HepG2 (cell line): Measurements from ENCODE around the gene AGMO. TPM values are rescaled to one million over a fixed set of nuclear protein-coding genes. Genes with fewer than 3 reads are reported as not detected.
A peak's percentile ranks its signal among the peaks of the same experiment; 100 is the strongest.

Experiments used
- ATAC-seq: fragments of 200-7000 bp; cut with Tn5 transposase; 3 replicates; pipeline ENCODE4 v1.9.1; 2020; ENCODE audit warnings: mild to moderate bottlenecking, moderate library complexity
- BruUV-seq: library from RNA; stranded (reverse); fragments of 400-500 nt; replicated peaks from 2 replicates; lab custom pipeline; 2021; lab: Mats Ljungman, UMichigan
- CTCF ChIA-PET: fragments of 300-600 bp; formaldehyde crosslinking; extraction: SDS; loops from one replicate; lab custom pipeline; 2021; ENCODE audit warnings: low total read pairs, inconsistent platforms, low intra/inter-chr PET ratio; lab: Yijun Ruan, JAX
- POLR2A ChIA-PET: fragments of 350-600 bp; sonication (Branson Sonifier 250); formaldehyde crosslinking; loops from one replicate; lab custom pipeline; 2020; ENCODE audit warnings: antibody characterized with exemption, inconsistent platforms; lab: Yijun Ruan, JAX
- DNase-seq: peaks from one replicate; pipeline ENCODE4 v3.0.0-alpha.2; 2015; ENCODE audit warnings: low spot score
- FAIRE-seq: peaks from 3 replicates; lab custom pipeline; 2011; peaks lifted over from hg19 to GRCh38; lab: Jason Lieb, UNC
- H2AFZ ChIP-seq: one replicate; pipeline ENCODE4 v1.6.1; 2011; ENCODE audit warnings: low read length, inconsistent platforms
- H3K27ac ChIP-seq: fragments of 300-600 bp; 3 replicates; pipeline ENCODE4 v1.8.0; 2011; ENCODE audit warnings: mixed run types, mild to moderate bottlenecking, mixed read lengths, low read length, inconsistent platforms; ENCODE audit not compliant: insufficient read depth; ENCODE audit errors: extremely low read length
- H3K27me3 ChIP-seq, 2 experiments: fragments of 200-600 bp in 1 of 2; 2 replicates in 1 of 2; 3 replicates in 1 of 2; pipeline versions ENCODE4 v1.6.0 to v1.8.0; 2011; ENCODE audit warnings: low read length in 2 of 2, mild to moderate bottlenecking in 2 of 2, moderate library complexity in 2 of 2, inconsistent platforms in 1 of 2; ENCODE audit not compliant: insufficient read depth in 2 of 2, control insufficient read depth in 1 of 2
- H3K36me3 ChIP-seq, 2 experiments: fragments of 200-600 bp in 1 of 2; replicated peaks in 1 of 2; 2 replicates in 1 of 2; 3 replicates in 1 of 2; pipeline versions ENCODE4 v1.5.1 to v1.8.0; 2011; ENCODE audit warnings: low read length in 2 of 2, inconsistent platforms in 1 of 2; ENCODE audit not compliant: insufficient read depth in 2 of 2, control insufficient read depth in 1 of 2
- H3K4me1 ChIP-seq: 2 replicates; pipeline ENCODE4 v1.5.1; 2012; ENCODE audit warnings: low read length, inconsistent platforms; ENCODE audit not compliant: insufficient read depth
- H3K4me2 ChIP-seq: 2 replicates; pipeline ENCODE4 v1.6.0; 2011; ENCODE audit warnings: low read depth, low read length, inconsistent platforms
- H3K4me3 ChIP-seq, 3 experiments: fragments of 200-600 bp in 1 of 3; sonication (generic), shearing (Covaris generic) in 1 of 3; replicated peaks in 1 of 3; 2 replicates each; pipeline ENCODE4 v1.5.1; 2011 to 2016; ENCODE audit warnings: low read length in 3 of 3, inconsistent platforms in 2 of 3, low read depth in 2 of 3, mild to moderate bottlenecking in 2 of 3, control low read depth in 1 of 3, mixed read lengths in 1 of 3; ENCODE audit not compliant: insufficient read depth in 1 of 3
- H3K79me2 ChIP-seq: one replicate; pipeline ENCODE4 v1.6.1; 2011; ENCODE audit warnings: low read length, inconsistent platforms; ENCODE audit not compliant: insufficient read depth
- H3K9ac ChIP-seq: 2 replicates; pipeline ENCODE4 v1.6.0; 2011; ENCODE audit warnings: mild to moderate bottlenecking, low read depth, low read length, inconsistent platforms; ENCODE audit not compliant: insufficient read depth
- H3K9me3 ChIP-seq: 2 replicates; pipeline ENCODE4 v1.5.1; 2012; ENCODE audit warnings: mild to moderate bottlenecking, low read length
- H4K20me1 ChIP-seq: 2 replicates; pipeline ENCODE4 v1.6.0; 2011; ENCODE audit warnings: inconsistent platforms, mild to moderate bottlenecking, low read length, moderate library complexity; ENCODE audit not compliant: insufficient read depth
- ATF7 ChIP-seq, 2 experiments: fragments of 450-650 bp in 1 of 2; sonication (generic) in 1 of 2; formaldehyde crosslinking in 1 of 2; IDR thresholded peaks; 2 replicates each; pipeline versions ENCODE4 v1.4.0 to v1.6.1; 2016 to 2020; ENCODE audit warnings: antibody characterized with exemption in 1 of 2, mild to moderate bottlenecking in 1 of 2, missing genetic modification reagents in 1 of 2
- CHD2 ChIP-seq: IDR thresholded peaks from 2 replicates; pipeline ENCODE4 v1.6.1; 2011; ENCODE audit warnings: low read depth, low read length, improper control_type of control experiment
- FOXJ3 ChIP-seq: sonication (generic); formaldehyde crosslinking; IDR thresholded peaks from 2 replicates; pipeline ENCODE4 v1.4.0; 2020; ENCODE audit warnings: missing genetic modification reagents, mild to moderate bottlenecking, borderline replicate concordance
- IRF2 ChIP-seq: IDR thresholded peaks from 2 replicates; pipeline ENCODE4 v1.6.1; 2018; ENCODE audit warnings: missing genetic modification reagents, missing compliant biosample characterization
- MBD4 ChIP-seq: IDR thresholded peaks from 2 replicates; pipeline ENCODE4 v1.6.1; 2012; ENCODE audit warnings: low read length, inconsistent platforms, borderline replicate concordance
- MXI1 ChIP-seq: IDR thresholded peaks from 3 replicates; pipeline ENCODE4 v1.6.1; 2012; ENCODE audit warnings: low read depth, low read length, inconsistent platforms, borderline replicate concordance
- RFXAP ChIP-seq: sonication (generic); formaldehyde crosslinking; IDR thresholded peaks from 2 replicates; pipeline ENCODE4 v1.4.0; 2020; ENCODE audit warnings: missing genetic modification reagents, borderline replicate concordance
- RXRA ChIP-seq: sonication (generic); formaldehyde crosslinking; IDR thresholded peaks from 2 replicates; pipeline ENCODE4 v1.5.1; 2020; ENCODE audit warnings: missing genetic modification reagents
- SSRP1 ChIP-seq: IDR thresholded peaks from 2 replicates; pipeline ENCODE4 v1.6.1; 2016; ENCODE audit warnings: control low read depth
- ZNF17 ChIP-seq: sonication (generic); formaldehyde crosslinking; IDR thresholded peaks from 2 replicates; pipeline ENCODE4 v1.5.0; 2020; ENCODE audit warnings: mild to moderate bottlenecking, missing genetic modification reagents
- ZNF282 ChIP-seq: fragments of 450-650 bp; IDR thresholded peaks from 2 replicates; pipeline ENCODE4 v1.6.1; 2018; ENCODE audit not compliant: partially characterized antibody
- whole genome bisulfite sequencing: methylation state at CpG from one replicate; pipeline ENCODE4 v1.1.6; 2017; ENCODE audit warnings: low lambda C conversion rate; 5-methylcytosine and 5-hydroxymethylcytosine counted together
- in situ Hi-C: cut with HindIII; loops from 2 replicates; pipeline ENCODE4 v1.10.0; 2017; ENCODE audit warnings: low pct_unique_long_range_greater_than_20kb; ENCODE audit not compliant: extremely low pct_ligation_motif_present
- intact Hi-C: fragments of 100-400 bp; cut with micrococcal nuclease; formaldehyde crosslinking; loops from one replicate; pipeline ENCODE4 v1.10.0; 2022; ENCODE audit not compliant: unreplicated experiment
- polyA plus RNA-seq, 8 experiments: library from polyadenylated mRNA; depleted of rRNA in 3 of 8; stranded (reverse) in 7 of 8; unstranded in 1 of 8; fragments of >200 nt; fragmentation: Illumina TruSeq in 4 of 8; extraction: Trizol in 4 of 8; gene quantifications; 2 replicates each; pipeline versions ENCODE4 v1.2.1 to v1.2.3, GENCODE V29; 2011 to 2016; ENCODE audit warnings: low read depth in 4 of 8, missing spikeins in 1 of 8, mixed read lengths in 1 of 8; ENCODE audit not compliant: insufficient read depth in 1 of 8
- total RNA-seq, 5 experiments: library from RNA; depleted of rRNA; stranded (reverse); fragments of >200 nt; fragmentation: Illumina TruSeq; extraction: Trizol; gene quantifications; 2 replicates each; pipeline ENCODE4 v1.2.3, GENCODE V29; 2016; ENCODE audit warnings: low read depth in 1 of 5

The AGMO gene
- total and polyA plus RNA-seq, 2 of the 13 experiments (the other 11 are each of a cell fraction or from before 2014, with no cell fraction given): 0.22 to 0.50 TPM

GRCh38 chr7:15446280-15446679 lies 115.5 kb downstream of the AGMO start (continued):
- TF ChIP-seq RFXAP (CRISPR knock-in tag) (no peak), IRF2 (CRISPR knock-in tag) (no peak), MBD4 (no peak), CHD2 (no peak), FOXJ3 (no peak), SSRP1 (CRISPR knock-in tag) (no peak), MXI1 (no peak), RXRA (CRISPR knock-in tag) (no peak), ZNF282 (no peak)

- Histone ChIP-seq H3K27ac (no peak overlapping the region), H3K79me2 (no peaks in the 10 kb centered on the region), H3K4me1 (no peaks in the 10 kb centered on the region), H3K9me3 (peaks cover 79% of the 10 kb centered on the region), H3K4me3 (no peak overlapping the region), H3K9ac (no peak overlapping the region), H3K4me2 (no peak overlapping the region), H2AFZ (no peak overlapping the region), H3K36me3 (no peaks in the 10 kb centered on the region), H3K27me3 (no peaks in the 10 kb centered on the region), H4K20me1 (no peaks in the 10 kb centered on the region)
- CTCF ChIA-PET: no interaction called here
- no peak for ATAC-seq
- in situ Hi-C loops: no loop called here
- BruUV-seq: no TSS peak
- POLR2A ChIA-PET: no interaction called here
- FAIRE-seq: no peak
- 8% methylated on average over 1 of the region's 1 CpG for WGBS
- TF ChIP-seq ZNF17 (CRISPR knock-in tag) (no peak), ATF7 (IDR thresholded peaks at IDR 0.05) (peak; percentile 49; the same call in 1 of the 2 replicates), ATF7 (CRISPR knock-in tag; IDR thresholded peaks at IDR 0.05) (no peak)
- DNase-seq: no peak
- intact Hi-C loops: no loop called here
These were observed 119.9 kb downstream of the AGMO start for GRCh38 chr7:15441915-15442314.
